H9 (cell line): ENCODE measurements around the gene MYO3A. TPM values are rescaled to one million over a fixed set of nuclear protein-coding genes. Genes with fewer than 3 reads are reported as not detected.

Source experiments
- DNase-seq: peaks from one replicate; pipeline ENCODE4 v3.0.0-alpha.2; 2017
- H2AFZ ChIP-seq: one replicate; pipeline ENCODE4 v1.6.1; 2013; ENCODE audit warnings: mild to moderate bottlenecking, low read length, control low read depth, moderate library complexity
- H2AK5ac ChIP-seq: 2 replicates; pipeline ENCODE4 v1.6.1; 2013; ENCODE audit warnings: low read length, control low read depth, mixed read lengths; ENCODE audit not compliant: insufficient read length
- H2BK120ac ChIP-seq: one replicate; pipeline ENCODE4 v1.6.1; 2013; ENCODE audit warnings: low read depth, mild to moderate bottlenecking, low read length, control low read depth, inconsistent platforms; ENCODE audit not compliant: poor library complexity, severe bottlenecking
- H2BK12ac ChIP-seq: 2 replicates; pipeline ENCODE4 v1.6.1; 2013; ENCODE audit warnings: low read length, control low read depth, mixed read lengths, low read depth; ENCODE audit not compliant: insufficient read length
- H2BK15ac ChIP-seq: 2 replicates; pipeline ENCODE4 v1.6.1; 2013; ENCODE audit warnings: low read depth, low read length, control low read depth
- H2BK20ac ChIP-seq: one replicate; pipeline ENCODE4 v1.6.1; 2013; ENCODE audit warnings: low read depth, mild to moderate bottlenecking, low read length, control low read depth, inconsistent platforms; ENCODE audit not compliant: poor library complexity, severe bottlenecking
- H2BK5ac ChIP-seq: 2 replicates; pipeline ENCODE4 v1.6.1; 2013; ENCODE audit warnings: low read length, control low read depth, mixed read lengths; ENCODE audit not compliant: insufficient read length
- H3K14ac ChIP-seq: 2 replicates; pipeline ENCODE4 v1.6.1; 2013; ENCODE audit warnings: low read length, control low read depth; ENCODE audit not compliant: insufficient read depth
- H3K18ac ChIP-seq: 2 replicates; pipeline ENCODE4 v1.6.1; 2013; ENCODE audit warnings: low read depth, mild to moderate bottlenecking, mixed read lengths, low read length, control low read depth; ENCODE audit not compliant: insufficient read length
- H3K23ac ChIP-seq: 2 replicates; pipeline ENCODE4 v1.6.1; 2013; ENCODE audit warnings: low read length, control low read depth, mixed read lengths, low read depth; ENCODE audit not compliant: insufficient read length
- H3K23me2 ChIP-seq: 2 replicates; pipeline ENCODE4 v1.6.1; 2013; ENCODE audit warnings: low read depth, mild to moderate bottlenecking, mixed read lengths, low read length, control low read depth; ENCODE audit not compliant: insufficient read length, poor library complexity, severe bottlenecking
- H3K27ac ChIP-seq: 2 replicates; pipeline ENCODE4 v1.5.1; 2013; ENCODE audit warnings: low read length, control low read depth, mixed read lengths, low read depth; ENCODE audit not compliant: insufficient read length
- H3K27me3 ChIP-seq: 2 replicates; pipeline ENCODE4 v1.6.1; 2013; ENCODE audit warnings: low read length, control low read depth, inconsistent platforms; ENCODE audit not compliant: insufficient read depth
- H3K4ac ChIP-seq: 2 replicates; pipeline ENCODE4 v1.6.1; 2013; ENCODE audit warnings: low read depth, mild to moderate bottlenecking, control low read depth, inconsistent platforms, low read length, moderate library complexity
- H3K4me1 ChIP-seq: 2 replicates; pipeline ENCODE4 v1.6.1; 2013; ENCODE audit warnings: low read length, control low read depth, inconsistent platforms; ENCODE audit not compliant: insufficient read depth
- H3K4me2 ChIP-seq: 2 replicates; pipeline ENCODE4 v1.6.1; 2013; ENCODE audit warnings: low read length, control low read depth, mixed read lengths; ENCODE audit not compliant: insufficient read length, insufficient read depth
- H3K56ac ChIP-seq: 2 replicates; pipeline ENCODE4 v1.6.1; 2013; ENCODE audit warnings: low read depth, mild to moderate bottlenecking, mixed read lengths, low read length, control low read depth; ENCODE audit not compliant: insufficient read length
- H3K79me1 ChIP-seq: 2 replicates; pipeline ENCODE4 v1.6.1; 2013; ENCODE audit warnings: low read depth, mild to moderate bottlenecking, moderate library complexity, low read length, control low read depth, inconsistent platforms; ENCODE audit not compliant: insufficient read depth, poor library complexity, severe bottlenecking
- H3K79me2 ChIP-seq: 2 replicates; pipeline ENCODE4 v1.6.1; 2013; ENCODE audit warnings: low read length, control low read depth, inconsistent platforms; ENCODE audit not compliant: insufficient read depth
- H3K9ac ChIP-seq: 2 replicates; pipeline ENCODE4 v1.6.1; 2013; ENCODE audit warnings: low read length, control low read depth, mixed read lengths; ENCODE audit not compliant: insufficient read length; ENCODE audit errors: extremely low read depth
- H3K9me3 ChIP-seq: one replicate; pipeline ENCODE4 v1.6.1; 2013; ENCODE audit warnings: low read depth, low read length, inconsistent platforms; ENCODE audit not compliant: control insufficient read depth
- H3T11ph ChIP-seq: one replicate; pipeline ENCODE4 v1.6.1; 2013; ENCODE audit warnings: mild to moderate bottlenecking, low read length, control low read depth, inconsistent platforms
- H4K20me1 ChIP-seq: one replicate; pipeline ENCODE4 v1.6.1; 2013; ENCODE audit not compliant: control insufficient read depth, insufficient read length, insufficient read depth
- H4K5ac ChIP-seq: 2 replicates; pipeline ENCODE4 v1.6.1; 2013; ENCODE audit warnings: low read depth, mild to moderate bottlenecking, mixed read lengths, low read length, control low read depth; ENCODE audit not compliant: insufficient read length
- H4K8ac ChIP-seq: replicated peaks from 2 replicates; pipeline ENCODE4 v1.6.1; 2013; ENCODE audit warnings: low read length, control low read depth, mixed read lengths, low read depth; ENCODE audit not compliant: insufficient read length
- H4K91ac ChIP-seq: 2 replicates; pipeline ENCODE4 v1.6.1; 2013; ENCODE audit warnings: low read depth, mild to moderate bottlenecking, moderate library complexity, mixed read lengths, low read length, control low read depth; ENCODE audit not compliant: insufficient read length
- H3K27ac Mint-ChIP-seq, 3 experiments: 2 replicates in 2 of 3; 3 replicates in 1 of 3; pipeline ENCODE4 v1.8.0; 2020 to 2021; ENCODE audit warnings: mixed read lengths in 3 of 3, mild to moderate bottlenecking in 1 of 3, moderate library complexity in 1 of 3
- H3K27me3 Mint-ChIP-seq: 2 replicates; pipeline ENCODE4 v1.8.0; 2021; ENCODE audit warnings: low read depth, mild to moderate bottlenecking, moderate library complexity, mixed read lengths
- H3K36me3 Mint-ChIP-seq, 3 experiments: 2 replicates in 2 of 3; 3 replicates in 1 of 3; pipeline ENCODE4 v1.8.0; 2020 to 2021; ENCODE audit warnings: low read depth in 3 of 3, mixed read lengths in 3 of 3; ENCODE audit not compliant: insufficient read depth in 1 of 3
- H3K4me1 Mint-ChIP-seq, 2 experiments: 2 replicates each; pipeline ENCODE4 v1.8.0; 2020; ENCODE audit warnings: mixed read lengths in 2 of 2
- H3K4me3 Mint-ChIP-seq, 2 experiments: 2 replicates in 1 of 2; 3 replicates in 1 of 2; pipeline ENCODE4 v1.8.0; 2020 to 2021; ENCODE audit warnings: mild to moderate bottlenecking in 2 of 2, mixed read lengths in 2 of 2, moderate library complexity in 1 of 2
- H3K9me3 Mint-ChIP-seq, 2 experiments: 2 replicates in 1 of 2; 3 replicates in 1 of 2; pipeline ENCODE4 v1.8.0; 2020; ENCODE audit warnings: mild to moderate bottlenecking in 2 of 2, mixed read lengths in 2 of 2, moderate library complexity in 1 of 2
- CTCF ChIP-seq: fragments of 200-600 bp; sonication (generic); conservative IDR thresholded peaks from 3 replicates; pipeline ENCODE4 v1.8.0; 2021; ENCODE audit warnings: antibody characterized with exemption, mild to moderate bottlenecking
- WGBS: extraction: QIAGEN DNeasy Blood & Tissue Kit; methylation state at CpG from one replicate; pipeline ENCODE4 v1.1.7; 2013; ENCODE audit warnings: missing lambda C conversion rate, low lambda C conversion rate, mixed read lengths; ENCODE audit not compliant: insufficient read length; ENCODE audit errors: extremely low coverage; 5-methylcytosine and 5-hydroxymethylcytosine counted together
- total RNA-seq: library from RNA; stranded (reverse); gene quantifications from 2 replicates; pipeline ENCODE4 v1.2.1, GENCODE V29; 2021

MYO3A gene
- total RNA-seq, 1 experiment from 2014 or later, result 4.3 TPM

- TF ChIP-seq CTCF, result no peak
- no peak overlapping the region for H2BK120ac ChIP-seq
- H3K27me3 ChIP-seq, result no peaks in the 10 kb centered on the region
- H3K27me3 Mint-ChIP-seq, result no peaks in the 10 kb centered on the region
- H3K9ac ChIP-seq, result no peak overlapping the region
- no peak overlapping the region for H3K14ac ChIP-seq
- no peaks in the 10 kb centered on the region for H3K9me3 ChIP-seq
- no peaks in the 10 kb centered on the region for H3K79me1 ChIP-seq
- no peak overlapping the region for H3K27ac Mint-ChIP-seq
- H2BK20ac ChIP-seq, result no peak overlapping the region
- no peak overlapping the region for H4K5ac ChIP-seq
- H3K79me2 ChIP-seq, result no peaks in the 10 kb centered on the region
- no peak overlapping the region for H3K4me2 ChIP-seq
- no peak overlapping the region for H3K18ac ChIP-seq
- H3K23ac ChIP-seq, result no peak overlapping the region
- peaks cover 9 to 15% of the 10 kb centered on the region in 2 experiments for H3K4me1 Mint-ChIP-seq
- peaks cover 20 to 22% of the 10 kb centered on the region in 2 experiments for H3K9me3 Mint-ChIP-seq
- no peak overlapping the region for H2AFZ ChIP-seq
- H2BK5ac ChIP-seq, result no peak overlapping the region
- H4K91ac ChIP-seq, result no peak overlapping the region
- H3K23me2 ChIP-seq, result no peaks in the 10 kb centered on the region
- no peak for DNase-seq
- H2BK15ac ChIP-seq, result no peak overlapping the region
- H3K36me3 Mint-ChIP-seq, result peaks cover 3 to 19% (median 16%) of the 10 kb centered on the region in 3 experiments; a peak in 6 of 7 replicates
- no peaks in the 10 kb centered on the region; the same call in 1 of the 2 replicates for H3K4me1 ChIP-seq
- H3K56ac ChIP-seq, result no peak overlapping the region
- no peak overlapping the region for H2BK12ac ChIP-seq
- no CpG with 5 or more reads among the region's 4 CpGs for WGBS
- no peak overlapping the region for H4K8ac ChIP-seq
- H3K4ac ChIP-seq, result no peak overlapping the region
- no peak overlapping the region for H2AK5ac ChIP-seq
- no peak overlapping the region for H3T11ph ChIP-seq
- H3K27ac ChIP-seq, result no peak overlapping the region
- H3K4me3 Mint-ChIP-seq, result no peak overlapping the region
- H4K20me1 ChIP-seq, result no peaks in the 10 kb centered on the region
Measured at GRCh38 chr10:25907261-25907660, 26.8 kb upstream of the MYO3A start.
